ENCODE data around the gene LAD1. TPM values are rescaled to one million over a fixed set of nuclear protein-coding genes. Genes with fewer than 3 reads are reported as not detected.

Gene LAD1
- polyA plus RNA-seq, 1 of the 3 experiments (the other 2 are of a cell fraction): not detected

DNA sequence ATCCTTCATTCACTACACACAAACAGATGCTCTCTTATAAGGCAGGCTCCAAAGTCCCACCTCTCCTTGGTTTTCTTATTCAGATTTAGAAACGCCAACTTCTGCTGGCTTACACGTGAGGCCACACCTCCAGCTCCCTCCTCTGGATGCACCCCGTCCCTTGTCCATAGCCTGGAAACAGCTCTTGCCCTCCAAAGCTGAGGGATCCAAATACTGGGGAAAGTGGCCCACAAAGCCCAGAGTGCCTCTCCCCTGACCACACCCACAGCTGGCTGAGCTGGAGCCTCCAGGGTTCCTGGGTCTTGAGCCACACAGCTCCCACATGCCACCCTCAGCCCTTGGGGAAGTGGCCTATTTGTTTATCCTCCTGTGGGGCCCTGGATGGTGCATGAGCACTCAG lies 4.5 kb downstream of the LAD1 start (continued):
- no peak for TF ChIP-seq IRF3 (IDR thresholded peaks at IDR 0.05; ENCODE audit: low read depth, low read length)
- no peak for TF ChIP-seq FOXM1 (IDR thresholded peaks at IDR 0.05; ENCODE audit: low read depth)

GRCh38 chr1:201393076-201393475 lies 6.0 kb downstream of the LAD1 start:
- no peak for DNase-seq
- H3K4me2 ChIP-seq: no peak overlapping the region
- no peaks in the 10 kb centered on the region for H3K9me2 ChIP-seq
- no peak overlapping the region for H3K4me3 ChIP-seq (ENCODE audit: low read depth in 2 of 2, low read length in 1 of 2)
- peaks cover 0 to 9% of the 10 kb centered on the region in 2 experiments; a peak in 1 of 4 replicates for H3K4me1 ChIP-seq (ENCODE audit: control insufficient read depth in 1 of 2, insufficient read depth in 2 of 2, low read depth in 1 of 2, low read length in 1 of 2)
- H2AFZ ChIP-seq (ENCODE audit: low read depth): no peak overlapping the region
- 72% methylated on average over 3 of the region's 3 CpGs for WGBS (ENCODE audit: low lambda C conversion rate)
- no peaks in the 10 kb centered on the region for H3K79me2 ChIP-seq (ENCODE audit: insufficient read depth)
- H3K36me3 ChIP-seq (replicated peaks in 1 of 2; ENCODE audit: control insufficient read depth in 1 of 2, insufficient read depth in 2 of 2, low read length in 1 of 2): no peaks in the 10 kb centered on the region
- POLR2A ChIA-PET: interaction anchor here (0.6 to 0.7 kb wide), 2 partner anchors 11 to 24 kb away, joined by 3 read pairs; no protein-coding TSS in a partner anchor
- H3F3A ChIP-seq (replicated peaks; ENCODE audit: insufficient read depth): no peaks in the 10 kb centered on the region
- no peak overlapping the region for H3K9ac ChIP-seq
- no peaks in the 10 kb centered on the region for H3K9me3 ChIP-seq
- H3K27ac ChIP-seq (ENCODE audit: low read depth in 2 of 2, low read length in 1 of 2): no peak overlapping the region
- CTCF ChIA-PET: interaction anchor here (0.9 to 1.9 kb wide), 5 partner anchors 16 to 120 kb away, joined by 3 to 7 read pairs (median 4); no protein-coding TSS in a partner anchor
- H4K20me1 ChIP-seq (ENCODE audit: insufficient read depth): no peaks in the 10 kb centered on the region
- no peaks in the 10 kb centered on the region for H3K27me3 ChIP-seq (ENCODE audit: insufficient read depth)
- TF ChIP-seq CHD2 (IDR thresholded peaks at IDR 0.05; ENCODE audit: low read length, partially characterized antibody) (no peak), GABPA (IDR thresholded peaks at IDR 0.05; ENCODE audit: low read depth) (no peak), SMC3 (IDR thresholded peaks at IDR 0.05; ENCODE audit: low read depth, low read length) (no peak)

- Histone ChIP-seq H3K9me3 (no peaks in the 10 kb centered on the region), H3K4me3 (ENCODE audit: low read depth in 2 of 2, low read length in 1 of 2) (no peak overlapping the region), H4K20me1 (ENCODE audit: insufficient read depth) (no peaks in the 10 kb centered on the region), H3K36me3 (replicated peaks in 1 of 2; ENCODE audit: control insufficient read depth in 1 of 2, insufficient read depth in 2 of 2, low read length in 1 of 2) (no peaks in the 10 kb centered on the region), H3K9ac (no peak overlapping the region), H3K27me3 (ENCODE audit: insufficient read depth) (no peaks in the 10 kb centered on the region), H3K9me2 (no peaks in the 10 kb centered on the region), H3K27ac (ENCODE audit: low read depth in 2 of 2, low read length in 1 of 2) (no peak overlapping the region), H2AFZ (ENCODE audit: low read depth) (no peak overlapping the region), H3F3A (replicated peaks; ENCODE audit: insufficient read depth) (no peaks in the 10 kb centered on the region), H3K4me2 (no peak overlapping the region), H3K4me1 (ENCODE audit: control insufficient read depth in 1 of 2, insufficient read depth in 2 of 2, low read depth in 1 of 2, low read length in 1 of 2) (peaks cover 0 to 5% of the 10 kb centered on the region in 2 experiments; a peak in 1 of 4 replicates), H3K79me2 (ENCODE audit: insufficient read depth) (no peaks in the 10 kb centered on the region)
- no peak for DNase-seq
- ChIA-PET CTCF (interaction anchor here (0.7 to 1.7 kb wide), 5 partner anchors 10 to 83 kb away, joined by 3 to 7 read pairs (median 4); no protein-coding TSS in a partner anchor), POLR2A (no interaction called here)
- 55% methylated on average over 9 of the region's 9 CpGs for WGBS (ENCODE audit: low lambda C conversion rate)
- TF ChIP-seq JUND (IDR thresholded peaks at IDR 0.05): no peak
Measured at GRCh38 chr1:201391651-201392511, 7.2 kb downstream of the LAD1 start.

GRCh38 chr1:201391225-201391624 lies 7.9 kb downstream of the LAD1 start:
- H3K4me2 ChIP-seq: no peak overlapping the region
- ChIA-PET POLR2A (no interaction called here), CTCF (interaction anchor here (0.7 to 2.2 kb wide), 5 partner anchors 10 to 82 kb away, joined by 3 to 10 read pairs (median 4); no protein-coding TSS in a partner anchor)
- 39% methylated on average over 1 of the region's 1 CpG for WGBS (ENCODE audit: low lambda C conversion rate)
- no peaks in the 10 kb centered on the region for H3K9me3 ChIP-seq
- H3K9me2 ChIP-seq: no peaks in the 10 kb centered on the region
- DNase-seq: no peak
- no peaks in the 10 kb centered on the region for H3K27me3 ChIP-seq (ENCODE audit: insufficient read depth)
- no peaks in the 10 kb centered on the region for H4K20me1 ChIP-seq (ENCODE audit: insufficient read depth)
- H3F3A ChIP-seq (replicated peaks; ENCODE audit: insufficient read depth): no peaks in the 10 kb centered on the region
- no peaks in the 10 kb centered on the region for H3K79me2 ChIP-seq (ENCODE audit: insufficient read depth)
- H3K27ac ChIP-seq (ENCODE audit: low read depth in 2 of 2, low read length in 1 of 2): no peak overlapping the region
- no peak overlapping the region for H3K4me3 ChIP-seq (ENCODE audit: low read depth in 2 of 2, low read length in 1 of 2)
- no peaks in the 10 kb centered on the region for H3K4me1 ChIP-seq (ENCODE audit: control insufficient read depth in 1 of 2, insufficient read depth in 2 of 2, low read depth in 1 of 2, low read length in 1 of 2)
- no peak overlapping the region for H3K9ac ChIP-seq
- H2AFZ ChIP-seq (ENCODE audit: low read depth): no peak overlapping the region
- no peaks in the 10 kb centered on the region for H3K36me3 ChIP-seq (replicated peaks in 1 of 2; ENCODE audit: control insufficient read depth in 1 of 2, insufficient read depth in 2 of 2, low read length in 1 of 2)
- TF ChIP-seq NRF1 (IDR thresholded peaks at IDR 0.05; ENCODE audit: low read depth, low read length) (no peak), TEAD4 (IDR thresholded peaks at IDR 0.05; ENCODE audit: borderline replicate concordance, insufficient read depth) (no peak), RXRA (IDR thresholded peaks at IDR 0.05; ENCODE audit: borderline replicate concordance, low read depth) (no peak), FOXM1 (IDR thresholded peaks at IDR 0.05; ENCODE audit: low read depth) (no peak), NFIC (IDR thresholded peaks at IDR 0.05; ENCODE audit: borderline replicate concordance) (no peak), YY1 (IDR thresholded peaks at IDR 0.05; ENCODE audit: low read depth) (no peak), IRF3 (IDR thresholded peaks at IDR 0.05; ENCODE audit: low read depth, low read length) (no peak), JUND (IDR thresholded peaks at IDR 0.05) (no peak), TCF12 (IDR thresholded peaks at IDR 0.05) (no peak), RFX5 (IDR thresholded peaks at IDR 0.05; ENCODE audit: low read length) (no peak), MXI1 (IDR thresholded peaks at IDR 0.05; ENCODE audit: low read depth, low read length) (no peak), SIN3A (IDR thresholded peaks at IDR 0.05; ENCODE audit: borderline replicate concordance, low read depth, low read length) (no peak), TAF1 (IDR thresholded peaks at IDR 0.05; ENCODE audit: borderline replicate concordance, low read depth, low read length) (no peak), RAD21 (IDR thresholded peaks at IDR 0.05; ENCODE audit: low read length) (no peak)

All from SK-N-SH (cell line).